Measurements from ENCODE around the gene CBLL2.

DNA sequence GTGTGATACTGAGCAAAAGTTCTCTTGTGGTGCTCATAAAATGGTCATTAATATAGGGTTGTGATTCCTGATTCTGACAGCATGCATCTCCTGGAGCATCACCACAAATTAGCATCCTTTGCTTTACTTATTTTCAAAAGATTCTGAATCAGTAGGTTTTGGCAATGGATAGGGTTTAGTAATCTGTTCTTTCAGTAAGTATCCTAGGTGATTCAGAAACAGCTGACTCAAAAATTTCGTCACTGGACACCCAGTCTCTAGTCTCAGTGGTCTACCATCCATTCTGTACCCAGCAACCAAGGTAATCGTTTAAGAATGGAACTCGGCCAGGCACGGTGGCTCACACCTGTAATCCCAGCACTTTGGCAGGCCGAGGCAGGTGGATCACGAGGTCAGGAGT is 4.1 kb downstream of the CBLL2 start:
- no peak for TF ChIP-seq CTCF (IDR thresholded peaks at IDR 0.05)
- no peak for TF ChIP-seq POLR2A (IDR thresholded peaks at IDR 0.05)

Data from body of pancreas (tissue), 4 donors.